ENCODE data around the gene RELL2.

The RELL2 gene

DNA sequence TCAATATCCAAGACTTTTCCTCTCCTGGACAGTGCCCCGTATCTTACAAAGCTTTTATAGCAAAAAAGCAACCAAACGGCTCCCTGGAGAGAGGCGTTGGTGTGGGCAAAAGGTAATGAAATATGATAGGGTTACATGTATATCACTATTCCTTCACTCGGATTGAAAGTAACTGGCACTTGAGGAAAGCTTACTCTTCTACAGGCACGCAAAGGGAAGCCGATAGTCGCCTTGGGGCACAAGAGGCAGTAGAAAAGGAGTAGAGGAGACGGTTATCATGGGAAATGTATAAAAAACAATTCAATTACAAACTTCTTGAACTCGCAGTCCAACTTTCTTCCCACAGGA, 19.1 kb upstream of the RELL2 start:
- peak in 1 of 42 donors; percentile 21 for DNase-seq
- intact Hi-C loops (cut with DNase I), result loop anchor here (2.0 kb wide), 1 partner anchor 25 kb away; no protein-coding TSS in a partner anchor

DNA sequence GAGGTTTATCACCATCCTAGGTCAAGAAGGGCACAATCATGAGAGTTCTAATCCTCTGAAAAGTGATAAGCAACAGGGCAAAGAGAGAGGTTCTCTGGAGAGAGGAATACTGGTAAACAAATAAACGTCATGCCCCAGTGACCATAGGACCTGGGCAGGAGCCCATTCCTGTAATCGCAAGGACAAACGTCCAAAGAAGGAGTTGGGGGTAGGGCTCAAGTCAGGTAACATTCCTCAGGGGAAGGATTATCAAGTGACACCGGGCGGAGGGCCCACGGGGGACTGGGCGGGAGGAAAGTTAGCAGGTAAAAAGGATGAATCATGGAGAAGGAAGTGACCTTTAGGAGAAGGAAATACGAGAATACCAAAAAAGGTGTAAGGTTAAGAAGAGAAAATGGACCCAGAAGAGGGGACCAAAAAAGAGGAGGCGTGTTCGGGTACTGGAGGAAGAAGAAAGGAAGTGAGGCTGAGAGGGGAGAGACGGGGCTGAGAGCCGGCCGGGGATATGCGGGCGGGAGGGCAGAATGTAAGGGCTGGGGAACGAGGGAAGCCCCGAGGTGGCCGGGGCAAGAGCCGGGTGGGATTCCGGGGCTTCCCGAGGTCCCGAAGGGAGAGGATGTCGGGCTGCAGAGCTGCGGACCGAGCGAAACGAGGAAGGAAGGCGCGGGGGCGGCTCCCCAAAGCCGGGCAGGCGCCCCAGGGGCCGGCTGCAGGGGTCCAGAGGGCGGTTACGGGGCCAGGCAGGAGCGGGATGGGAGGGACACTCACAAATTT, 18.6 kb upstream of the RELL2 start:
- intact Hi-C loops (cut with DNase I), result loop anchor here (2.0 kb wide), 1 partner anchor 25 kb away; no protein-coding TSS in a partner anchor
- DNase-seq, result peak in 32 of 42 donors; percentile 12 to 64 (median 38)

DNA sequence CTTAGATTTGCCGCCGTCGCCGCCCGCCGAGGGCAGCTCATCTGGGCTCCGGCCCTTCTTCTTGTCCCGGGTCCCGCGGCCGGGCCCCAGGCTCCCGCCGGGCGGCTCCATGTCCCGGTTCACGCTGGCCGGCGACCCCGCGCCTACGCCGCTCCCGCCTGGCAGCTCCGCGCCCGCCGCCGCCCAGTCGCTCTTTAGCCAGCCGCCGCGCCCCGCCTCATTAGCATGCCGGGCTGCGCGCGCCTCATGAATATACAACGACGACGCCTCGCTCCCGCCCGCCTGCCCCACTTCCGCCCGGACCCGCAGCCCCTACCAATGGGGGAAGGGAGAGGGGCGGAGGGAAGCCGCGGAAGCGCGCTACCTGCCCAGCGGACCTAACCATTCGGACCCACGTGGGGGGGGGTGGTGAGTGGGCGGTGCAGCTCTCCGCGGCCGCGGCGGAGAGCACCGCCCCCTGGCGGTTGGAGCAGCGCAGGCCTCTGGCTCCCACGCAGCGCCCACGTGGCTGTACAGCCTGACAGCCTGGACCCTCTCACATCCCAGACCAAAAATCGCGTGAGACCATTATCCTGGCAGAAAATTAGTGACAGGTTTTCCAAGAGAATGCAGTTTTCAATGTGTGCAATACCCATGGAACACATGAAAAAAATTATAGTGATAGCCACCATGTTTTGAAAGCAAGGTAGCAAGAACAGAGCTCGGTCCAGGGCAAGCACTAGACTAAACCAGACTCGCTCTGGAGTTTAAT, 17.8 kb upstream of the RELL2 start, which contains the start of gene DIAPH1:
TSS of gene DIAPH1 (minus strand) at position 197 of the 751 bp plus-strand sequence. CDS start at position 111, 86 bp downstream.
- intact Hi-C loops (cut with DNase I), result loop anchor here (2.0 kb wide), 1 partner anchor 26 kb away; no protein-coding TSS in a partner anchor

DNA sequence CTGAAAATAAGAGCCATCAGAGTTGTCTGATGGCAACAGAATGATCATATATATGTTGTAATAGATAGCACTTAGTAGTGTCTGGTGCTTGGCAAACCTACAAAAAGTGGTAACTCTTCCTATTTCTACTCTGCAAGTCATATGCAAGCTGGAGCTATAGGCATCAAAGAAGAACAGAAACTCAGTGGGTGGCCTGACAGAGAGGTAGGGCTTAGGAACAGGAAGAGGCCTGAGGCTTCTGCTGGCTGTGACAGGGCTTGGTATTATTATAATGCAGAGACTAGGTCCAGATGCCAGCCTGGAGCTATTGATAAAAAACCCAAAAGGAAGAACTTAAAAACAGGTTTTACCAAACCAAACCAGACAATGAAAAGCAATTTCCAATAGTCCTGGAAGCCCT, 13.6 kb upstream of the RELL2 start:
- peak in 3 of 42 donors; percentile 12 to 29 (median 19) for DNase-seq
- intact Hi-C loops (cut with DNase I), result no loop called here

More for the DNA sequence above, 17.8 kb upstream of the RELL2 start, which contains the start of gene DIAPH1:
- DNase-seq, result peak; percentile 71 to 96 (median 89)

DNA sequence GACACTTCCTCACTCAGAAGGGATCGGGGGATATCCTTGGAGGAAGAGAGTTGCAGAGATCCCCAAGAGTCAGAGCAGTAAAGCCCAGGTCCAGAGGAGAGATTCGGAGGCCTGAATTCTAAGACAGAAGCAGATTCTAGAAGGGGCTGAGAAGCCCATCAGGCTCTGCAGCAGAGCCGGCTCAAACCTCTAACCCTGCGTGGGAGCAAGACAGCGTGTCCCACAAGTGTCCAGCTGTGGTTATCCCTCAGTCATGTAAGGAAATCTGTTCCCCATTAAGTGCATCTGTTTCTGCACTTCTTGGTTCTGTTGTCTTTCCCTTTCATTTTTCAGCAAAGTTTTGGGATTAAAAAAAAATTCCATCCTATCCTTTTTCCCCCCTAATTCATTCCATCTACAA, 13.2 kb upstream of the RELL2 start:
- no peak for DNase-seq
- intact Hi-C loops (cut with DNase I), result no loop called here

DNA sequence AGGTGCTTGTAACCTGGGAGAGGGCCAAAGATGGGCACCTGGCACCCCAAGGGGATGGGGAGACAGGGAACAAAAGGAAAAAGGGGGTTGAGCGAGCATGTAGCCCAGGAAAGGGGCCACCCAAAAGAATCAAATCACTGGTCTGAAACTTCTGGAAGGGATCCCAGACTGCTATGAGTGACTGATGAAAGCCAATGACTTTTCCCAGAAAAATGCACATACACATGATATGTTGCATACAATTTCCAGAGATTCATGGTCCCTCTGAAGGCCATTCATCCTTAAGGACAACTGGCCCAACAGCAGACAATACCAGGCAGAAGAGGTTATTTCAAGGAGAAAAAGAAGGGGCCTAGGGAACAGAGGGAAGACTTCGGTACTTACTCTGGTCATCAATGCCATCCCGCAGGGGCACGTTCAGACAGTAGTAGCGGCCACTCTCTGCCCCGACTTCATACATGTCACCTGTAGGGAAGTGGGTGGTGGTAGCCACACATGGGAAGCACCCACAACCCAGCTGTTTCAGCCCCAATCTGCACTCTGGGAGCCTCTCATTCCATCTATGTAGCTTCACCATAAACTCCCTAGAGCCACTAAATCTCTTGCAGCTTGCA, 8.5 kb upstream of the RELL2 start:
- intact Hi-C loops (cut with DNase I), result no loop called here
- peak in 1 of 42 donors; percentile 3 for DNase-seq

DNA sequence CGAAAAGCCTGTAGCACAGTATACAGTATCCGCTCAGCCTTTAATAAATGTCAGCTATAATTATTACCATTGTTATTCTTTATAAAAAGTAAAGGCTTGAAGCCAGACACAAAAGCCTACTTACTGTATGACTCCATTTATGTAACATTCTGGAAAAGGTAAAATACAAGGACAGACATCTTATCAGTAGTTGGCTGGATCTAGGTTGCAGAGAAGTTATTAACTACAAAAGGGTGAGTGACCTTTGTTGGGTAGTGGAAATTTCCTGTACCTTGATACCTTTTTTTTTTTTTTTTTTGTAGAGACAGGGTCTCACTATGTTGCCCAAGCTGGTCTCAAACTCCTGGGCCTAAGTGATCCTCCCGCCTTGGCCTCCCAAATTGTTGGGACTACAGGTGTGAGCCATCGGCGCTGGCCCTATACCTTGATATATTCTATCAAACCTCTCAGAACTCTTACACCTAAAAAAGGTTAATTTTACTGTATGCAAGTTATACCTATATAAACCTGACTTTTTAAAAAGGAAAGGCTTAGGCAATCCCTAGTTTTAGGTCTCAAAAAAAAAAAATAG, 6.1 kb upstream of the RELL2 start:
- intact Hi-C loops (cut with DNase I), result no loop called here
- no peak for DNase-seq

DNA sequence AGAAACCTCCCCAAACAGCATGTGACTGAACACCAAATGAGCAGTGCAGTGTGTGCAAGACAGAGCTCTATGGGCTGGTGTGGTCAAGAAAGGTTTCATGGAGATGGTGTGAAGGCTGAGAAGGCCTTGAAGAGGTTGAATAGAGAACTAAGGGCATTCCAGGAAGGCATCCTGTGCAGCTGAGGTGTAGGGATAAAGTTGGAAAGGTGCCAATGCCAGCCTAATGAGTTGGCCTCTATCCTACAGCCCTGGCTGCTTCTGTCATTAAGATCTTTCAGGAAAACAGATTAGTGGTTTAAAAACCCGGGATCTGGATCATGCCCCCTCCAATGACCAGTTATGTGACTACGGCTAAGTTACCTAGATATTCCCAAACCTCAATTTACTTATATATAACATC, 4.1 kb upstream of the RELL2 start:
- DNase-seq, result no peak
- intact Hi-C loops (cut with DNase I), result no loop called here

DNA sequence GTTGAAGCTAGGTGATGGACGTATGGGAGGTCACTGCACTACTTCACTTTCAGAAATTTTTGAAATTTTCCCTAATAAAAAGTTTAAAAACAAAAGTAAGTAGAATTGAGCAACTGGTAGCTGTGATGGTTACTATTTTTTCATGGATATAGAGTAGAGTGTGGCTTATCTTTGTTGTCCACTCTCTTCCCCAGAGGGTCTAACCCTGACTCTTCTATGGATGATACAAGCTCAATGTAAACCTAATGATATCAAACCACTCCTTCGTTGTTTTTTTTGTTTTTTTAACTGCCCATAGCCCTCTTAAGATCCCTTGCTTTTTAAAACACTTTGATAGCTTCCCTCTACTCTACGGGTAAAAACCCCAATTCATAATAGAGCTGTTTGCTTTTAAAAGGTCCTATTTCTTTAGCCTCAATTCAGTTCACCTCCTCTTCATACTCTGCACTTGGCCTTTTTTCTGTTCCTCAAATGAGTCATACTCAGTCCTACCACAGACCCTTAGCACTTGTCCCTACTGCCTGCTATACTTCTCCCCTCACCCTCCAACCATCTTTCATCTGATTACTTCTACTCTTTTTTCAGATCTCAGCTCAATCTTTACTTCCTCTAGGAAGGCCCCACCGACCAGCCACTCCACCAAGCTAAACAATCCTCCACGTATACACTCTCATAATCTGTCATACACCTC, 2.8 kb upstream of the RELL2 start:
- no peak for DNase-seq
- intact Hi-C loops (cut with DNase I), result no loop called here

DNA sequence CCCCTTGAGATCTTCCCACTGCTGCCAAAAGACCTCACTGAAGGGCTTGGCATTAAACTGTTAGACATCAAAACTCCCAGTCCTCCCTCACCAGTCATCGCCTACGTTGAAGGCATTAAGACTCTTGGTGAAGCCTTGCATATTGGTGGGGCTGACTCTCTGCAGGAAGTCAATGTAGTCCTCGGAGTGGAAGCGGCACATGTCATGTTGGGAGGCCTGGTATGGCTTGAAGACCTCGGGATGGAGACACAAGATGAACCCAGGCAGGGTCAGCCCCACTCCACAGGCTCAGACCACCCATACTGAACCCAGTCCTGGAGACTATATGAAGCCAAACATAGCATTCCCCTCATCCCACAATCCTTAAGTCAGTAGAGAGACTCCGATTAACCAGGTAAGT, 2.1 kb upstream of the RELL2 start:
- DNase-seq, result no peak
- intact Hi-C loops (cut with DNase I), result no loop called here

DNA sequence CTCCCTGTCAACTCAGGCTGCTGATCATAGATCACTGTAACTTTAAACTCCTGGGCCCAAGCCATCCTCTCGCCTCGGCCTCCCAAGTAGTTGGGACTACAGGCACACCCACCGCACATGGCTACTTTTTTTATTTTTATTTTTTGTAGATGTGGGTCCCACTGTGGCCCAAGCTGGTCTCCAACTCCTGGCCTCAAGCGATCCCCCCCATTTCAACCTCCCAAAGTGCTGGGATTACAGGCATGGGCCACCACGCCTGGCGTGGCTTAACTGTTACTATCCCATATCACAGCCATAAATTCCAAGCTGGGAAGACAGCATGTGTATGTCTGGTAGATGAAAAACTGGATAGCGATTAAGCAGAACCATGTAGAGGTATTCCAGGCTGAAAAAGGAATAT, 1.2 kb upstream of the RELL2 start:
- intact Hi-C loops (cut with DNase I), result no loop called here
- no peak for DNase-seq

DNA sequence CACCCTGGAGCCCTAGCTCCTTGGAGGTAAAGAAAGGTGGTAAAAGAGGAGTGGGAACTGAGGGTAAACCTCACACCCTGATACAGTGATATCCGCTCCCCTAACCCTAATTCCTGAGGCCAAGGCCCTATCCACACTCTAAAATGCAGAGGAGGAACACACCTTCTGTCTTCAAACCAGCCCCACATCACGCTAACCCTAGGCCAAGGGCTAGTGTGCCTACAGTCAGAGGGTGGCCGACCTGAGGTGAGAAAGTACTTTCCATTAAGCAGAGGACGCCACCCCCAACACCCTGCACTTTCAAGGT, 738 bp upstream of the RELL2 start:
- DNase-seq, result no peak
- intact Hi-C loops (cut with DNase I), result no loop called here

DNA sequence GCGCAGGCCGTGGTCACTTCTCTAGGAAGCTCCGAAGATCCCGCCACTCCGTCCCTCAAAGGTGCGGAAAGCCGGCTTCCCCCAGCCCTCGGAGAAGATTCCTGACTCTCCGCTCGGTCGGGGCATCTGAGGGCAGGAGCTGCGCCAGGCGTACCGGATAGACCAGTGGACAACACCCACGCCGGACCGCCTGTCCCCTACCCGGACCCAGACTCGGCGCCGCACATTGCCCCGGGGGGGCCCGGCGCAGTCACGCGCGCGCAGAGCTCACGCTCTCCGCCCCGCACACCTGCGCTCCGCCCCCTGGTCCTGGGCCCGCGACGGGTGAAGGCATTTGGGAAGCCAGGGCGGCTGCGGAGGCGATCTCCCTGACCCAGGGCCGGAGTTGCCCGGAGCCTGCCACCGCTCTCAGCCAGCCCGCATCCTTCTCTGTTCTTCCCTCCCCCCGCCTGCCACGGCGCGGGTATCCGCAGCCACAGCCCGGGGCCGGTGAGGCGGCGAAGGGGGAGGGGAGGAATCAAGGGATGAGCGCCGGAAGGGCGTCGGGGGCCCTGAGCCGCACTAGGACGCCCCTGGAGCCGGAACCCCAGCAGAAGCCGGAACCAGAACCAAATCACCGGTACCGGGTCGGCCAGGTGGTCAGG, 448 bp downstream of the RELL2 start:
- intact Hi-C loops (cut with DNase I), result no loop called here
- peak in 30 of 42 donors; percentile 13 to 68 (median 43) for DNase-seq

DNA sequence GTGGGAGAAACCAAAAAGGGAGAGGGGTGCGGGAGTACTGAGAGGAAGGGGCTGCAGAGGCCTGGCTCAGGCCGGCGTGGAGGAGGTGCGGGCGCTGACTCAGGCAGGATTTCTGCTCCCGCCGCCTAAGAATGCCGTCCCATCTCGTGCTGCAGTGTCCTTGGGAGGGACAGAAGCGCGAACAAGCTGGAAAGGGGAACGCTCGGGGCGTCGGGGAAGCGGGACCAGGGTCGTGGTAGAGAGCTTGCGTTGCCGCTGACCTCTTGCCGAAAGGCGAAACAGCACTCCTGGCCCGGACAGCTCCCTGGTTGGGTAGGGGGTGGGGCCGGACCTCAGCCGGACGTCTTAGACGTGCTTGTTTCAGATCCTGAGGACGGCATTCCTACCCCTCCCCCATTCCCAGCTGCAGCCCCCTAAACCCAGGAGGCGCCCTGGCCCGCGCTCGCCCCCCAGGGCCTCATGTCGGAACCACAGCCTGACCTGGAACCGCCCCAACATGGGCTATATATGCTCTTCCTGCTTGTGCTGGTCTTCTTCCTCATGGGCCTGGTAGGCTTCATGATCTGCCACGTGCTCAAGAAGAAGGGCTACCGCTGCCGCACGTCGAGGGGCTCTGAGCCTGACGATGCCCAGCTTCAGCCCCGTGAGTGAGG, 1.1 kb downstream of the RELL2 start:
- intact Hi-C loops (cut with DNase I), result no loop called here
- DNase-seq, result peak in 31 of 42 donors; percentile 4 to 64 (median 33)

DNA sequence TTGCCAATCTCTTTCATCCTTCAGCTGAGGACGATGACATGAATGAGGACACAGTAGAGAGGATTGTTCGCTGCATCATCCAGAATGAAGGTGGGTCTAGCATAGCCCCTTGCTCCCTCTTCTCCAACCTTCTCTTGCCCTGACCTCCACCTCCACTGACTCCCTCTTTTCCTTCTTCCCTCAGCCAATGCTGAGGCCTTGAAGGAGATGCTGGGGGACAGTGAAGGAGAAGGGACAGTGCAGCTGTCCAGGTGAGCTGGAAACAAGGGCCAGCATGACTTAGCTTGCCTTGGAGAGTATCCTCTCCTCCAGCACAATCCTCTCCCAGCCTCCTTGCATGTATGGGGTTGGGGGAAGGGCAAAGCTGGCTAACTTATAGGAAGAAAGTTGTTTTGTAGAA, 2.0 kb downstream of the RELL2 start:
- no peak for DNase-seq
- intact Hi-C loops (cut with DNase I), result no loop called here

DNA sequence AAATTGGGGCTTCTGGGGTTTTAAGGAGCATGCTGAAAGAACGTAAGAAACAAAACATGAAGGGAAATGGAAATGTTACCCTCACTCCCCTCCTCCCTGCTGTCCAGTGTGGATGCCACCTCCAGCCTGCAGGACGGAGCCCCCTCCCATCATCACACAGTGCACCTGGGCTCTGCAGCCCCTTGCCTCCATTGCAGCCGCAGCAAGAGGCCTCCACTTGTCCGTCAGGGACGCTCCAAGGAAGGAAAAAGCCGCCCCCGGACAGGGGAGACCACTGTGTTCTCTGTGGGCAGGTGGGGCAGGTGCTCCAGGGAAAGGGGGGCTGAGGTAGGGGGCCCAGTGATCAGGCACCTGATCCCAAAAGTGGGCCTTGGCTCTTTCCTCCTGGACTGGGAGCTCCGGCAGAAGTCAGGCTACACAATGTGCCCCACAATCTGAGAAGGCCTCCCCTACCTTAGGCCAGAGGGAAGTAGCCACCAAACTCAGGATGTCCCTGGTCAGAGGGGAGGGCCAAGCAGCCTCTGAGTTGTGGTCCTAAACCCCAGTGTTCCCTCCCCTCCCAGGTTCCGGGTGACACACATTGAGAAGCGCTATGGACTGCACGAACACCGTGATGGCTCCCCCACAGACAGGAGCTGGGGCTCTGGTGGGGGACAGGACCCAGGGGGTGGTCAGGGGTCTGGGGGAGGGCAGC, 2.7 kb downstream of the RELL2 start:
- no peak for DNase-seq
- intact Hi-C loops (cut with DNase I), result no loop called here

DNA sequence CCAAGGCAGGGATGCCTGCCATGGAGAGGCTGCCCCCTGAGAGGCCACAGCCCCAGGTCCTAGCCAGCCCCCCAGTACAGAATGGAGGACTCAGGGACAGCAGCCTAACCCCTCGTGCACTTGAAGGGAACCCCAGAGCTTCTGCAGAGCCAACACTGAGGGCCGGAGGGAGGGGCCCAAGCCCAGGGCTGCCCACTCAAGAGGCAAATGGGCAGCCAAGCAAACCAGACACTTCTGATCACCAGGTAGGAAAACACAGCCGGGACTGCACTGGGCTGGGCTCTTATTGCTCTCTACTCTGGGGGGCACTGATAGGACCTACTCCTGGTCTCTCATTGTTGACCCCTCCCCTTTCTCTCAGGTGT, 3.2 kb downstream of the RELL2 start:
- peak in 1 of 42 donors; percentile 20 for DNase-seq
- intact Hi-C loops (cut with DNase I), result no loop called here

DNA sequence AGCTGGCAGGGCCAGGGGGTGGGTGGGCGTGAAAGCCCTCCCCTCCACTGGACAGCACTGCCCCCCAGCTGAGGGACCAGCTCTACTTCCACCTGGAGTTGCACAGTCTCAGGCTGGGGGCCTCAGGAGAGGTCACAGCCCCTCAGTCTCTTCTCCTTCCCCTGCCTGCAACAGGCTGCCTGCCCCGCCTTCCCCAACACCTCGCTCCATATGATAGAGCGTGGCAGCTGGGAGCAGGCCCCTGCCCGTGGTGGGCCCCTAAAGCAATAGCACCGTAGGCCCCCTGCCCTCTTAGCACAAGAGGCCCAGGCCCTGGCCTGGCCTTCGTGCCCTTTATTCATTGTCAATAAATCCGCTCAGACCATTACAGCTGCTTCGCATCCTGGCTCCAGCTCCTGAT, 3.9 kb downstream of the RELL2 start:
- intact Hi-C loops (cut with DNase I), result no loop called here

More for the DNA sequence above, 3.9 kb downstream of the RELL2 start:
- DNase-seq, result peak in 1 of 42 donors; percentile 31

All from head of caudate nucleus (tissue), 42 donors.